Measurements from ENCODE around the gene KLHL42. TPM values are rescaled to one million over a fixed set of nuclear protein-coding genes. Genes with fewer than 3 reads are reported as not detected.

The KLHL42 gene
- total RNA-seq, 1 donor from 2014 or later: 48.8 TPM

GRCh38 chr12:27817766-27818165 is 37.7 kb downstream of the KLHL42 start:
- no peak overlapping the region for H3K4me3 Mint-ChIP-seq (ENCODE audit: low read depth)
- H3K27me3 Mint-ChIP-seq: peaks cover under 1% of the 10 kb centered on the region
- no peak overlapping the region for H3K27ac Mint-ChIP-seq
- no peaks in the 10 kb centered on the region for H3K36me3 Mint-ChIP-seq (ENCODE audit: insufficient read depth)
- DNase-seq (ENCODE audit: low spot score, unreplicated experiment): no peak
- no peak for TF ChIP-seq CTCF (IDR thresholded peaks at IDR 0.05; ENCODE audit: unreplicated experiment)
- H3K4me1 Mint-ChIP-seq (ENCODE audit: low read depth): no peaks in the 10 kb centered on the region
- H3K9me3 Mint-ChIP-seq (ENCODE audit: low read depth): peaks cover 5% of the 10 kb centered on the region

- no peaks in the 10 kb centered on the region for H3K36me3 Mint-ChIP-seq (ENCODE audit: insufficient read depth)
- H3K9me3 Mint-ChIP-seq (ENCODE audit: low read depth): peaks cover 5% of the 10 kb centered on the region
- H3K4me1 Mint-ChIP-seq (ENCODE audit: low read depth): no peaks in the 10 kb centered on the region
- H3K27me3 Mint-ChIP-seq: peaks cover 6% of the 10 kb centered on the region
- no peak overlapping the region for H3K27ac Mint-ChIP-seq
- no peak overlapping the region for H3K4me3 Mint-ChIP-seq (ENCODE audit: low read depth)
- DNase-seq (ENCODE audit: low spot score, unreplicated experiment): no peak
- TF ChIP-seq CTCF (IDR thresholded peaks at IDR 0.05; ENCODE audit: unreplicated experiment): no peak
Observed at GRCh38 chr12:27818401-27818918, 38.4 kb downstream of the KLHL42 start.

- H3K9me3 Mint-ChIP-seq (ENCODE audit: low read depth): peaks cover 5% of the 10 kb centered on the region
- no peaks in the 10 kb centered on the region for H3K36me3 Mint-ChIP-seq (ENCODE audit: insufficient read depth)
- no peak overlapping the region for H3K27ac Mint-ChIP-seq
- DNase-seq (ENCODE audit: low spot score, unreplicated experiment): no peak
- no peak for TF ChIP-seq CTCF (IDR thresholded peaks at IDR 0.05; ENCODE audit: unreplicated experiment)
- H3K4me3 Mint-ChIP-seq (ENCODE audit: low read depth): no peak overlapping the region
- no peaks in the 10 kb centered on the region for H3K4me1 Mint-ChIP-seq (ENCODE audit: low read depth)
- peaks cover 8% of the 10 kb centered on the region for H3K27me3 Mint-ChIP-seq
Observed at GRCh38 chr12:27820564-27820963, 40.5 kb downstream of the KLHL42 start.

- Mint-ChIP-seq H3K4me1 (ENCODE audit: low read depth) (no peaks in the 10 kb centered on the region), H3K27me3 (peaks cover 8% of the 10 kb centered on the region), H3K36me3 (ENCODE audit: insufficient read depth) (no peaks in the 10 kb centered on the region), H3K9me3 (ENCODE audit: low read depth) (peaks cover 5% of the 10 kb centered on the region), H3K4me3 (ENCODE audit: low read depth) (no peak overlapping the region), H3K27ac (no peak overlapping the region)
- peak; percentile 84 for TF ChIP-seq CTCF (IDR thresholded peaks at IDR 0.05; ENCODE audit: unreplicated experiment)
- peak; percentile 28 for DNase-seq (ENCODE audit: low spot score, unreplicated experiment)
Observed at GRCh38 chr12:27821259-27821973, 41.4 kb downstream of the KLHL42 start.

- Mint-ChIP-seq H3K27me3 (peaks cover 8% of the 10 kb centered on the region), H3K9me3 (ENCODE audit: low read depth) (peaks cover 5% of the 10 kb centered on the region), H3K36me3 (ENCODE audit: insufficient read depth) (no peaks in the 10 kb centered on the region), H3K4me1 (ENCODE audit: low read depth) (no peaks in the 10 kb centered on the region), H3K4me3 (ENCODE audit: low read depth) (no peak overlapping the region), H3K27ac (no peak overlapping the region)
- DNase-seq (ENCODE audit: low spot score, unreplicated experiment): no peak
- no peak for TF ChIP-seq CTCF (IDR thresholded peaks at IDR 0.05; ENCODE audit: unreplicated experiment)
Observed at GRCh38 chr12:27822076-27822712, 42.2 kb downstream of the KLHL42 start.
